PC-3 (cell line): Measurements from ENCODE around the gene BRD9.

Experiments
- EZH2phosphoT487 ChIP-seq: fragments of 300-600 bp; sonication (generic); IDR thresholded peaks from 2 replicates; pipeline ENCODE4 v1.6.1; 2018; ENCODE audit warnings: mild to moderate bottlenecking, antibody characterized with exemption, low read length, borderline replicate concordance
- TF ChIP-seq, protein P1 (sequence below): fragments of 300-600 bp; sonication (generic); conservative IDR thresholded peaks from 2 replicates; pipeline ENCODE4 v1.5.1; 2017; ENCODE audit warnings: antibody characterized with exemption, low read depth, mild to moderate bottlenecking, low read length

DNA sequence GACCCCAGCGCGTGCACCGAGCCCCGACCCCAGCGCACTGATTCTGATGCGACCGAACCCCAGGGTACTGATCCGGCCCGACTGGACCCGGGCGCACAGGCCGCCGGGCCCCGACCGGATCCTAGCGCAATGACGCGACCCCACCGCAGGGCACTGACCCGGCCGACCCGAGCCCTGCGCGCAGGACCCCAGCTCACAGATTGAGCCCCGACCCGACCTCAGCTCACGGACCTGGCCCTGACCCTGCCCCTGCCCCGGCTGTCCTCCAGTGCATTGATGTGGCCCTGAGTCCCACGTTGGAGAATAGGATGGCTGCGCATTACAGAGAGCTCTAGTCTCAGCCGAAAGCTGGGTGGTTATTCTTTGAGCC lies 521 bp upstream of the BRD9 start:
- TF ChIP-seq, protein P1, sequence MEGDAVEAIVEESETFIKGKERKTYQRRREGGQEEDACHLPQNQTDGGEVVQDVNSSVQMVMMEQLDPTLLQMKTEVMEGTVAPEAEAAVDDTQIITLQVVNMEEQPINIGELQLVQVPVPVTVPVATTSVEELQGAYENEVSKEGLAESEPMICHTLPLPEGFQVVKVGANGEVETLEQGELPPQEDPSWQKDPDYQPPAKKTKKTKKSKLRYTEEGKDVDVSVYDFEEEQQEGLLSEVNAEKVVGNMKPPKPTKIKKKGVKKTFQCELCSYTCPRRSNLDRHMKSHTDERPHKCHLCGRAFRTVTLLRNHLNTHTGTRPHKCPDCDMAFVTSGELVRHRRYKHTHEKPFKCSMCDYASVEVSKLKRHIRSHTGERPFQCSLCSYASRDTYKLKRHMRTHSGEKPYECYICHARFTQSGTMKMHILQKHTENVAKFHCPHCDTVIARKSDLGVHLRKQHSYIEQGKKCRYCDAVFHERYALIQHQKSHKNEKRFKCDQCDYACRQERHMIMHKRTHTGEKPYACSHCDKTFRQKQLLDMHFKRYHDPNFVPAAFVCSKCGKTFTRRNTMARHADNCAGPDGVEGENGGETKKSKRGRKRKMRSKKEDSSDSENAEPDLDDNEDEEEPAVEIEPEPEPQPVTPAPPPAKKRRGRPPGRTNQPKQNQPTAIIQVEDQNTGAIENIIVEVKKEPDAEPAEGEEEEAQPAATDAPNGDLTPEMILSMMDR, result no peak
- TF ChIP-seq EZH2phosphoT487, result no peak
